ENCODE results near the gene KDM2A.

KDM2A gene

DNA sequence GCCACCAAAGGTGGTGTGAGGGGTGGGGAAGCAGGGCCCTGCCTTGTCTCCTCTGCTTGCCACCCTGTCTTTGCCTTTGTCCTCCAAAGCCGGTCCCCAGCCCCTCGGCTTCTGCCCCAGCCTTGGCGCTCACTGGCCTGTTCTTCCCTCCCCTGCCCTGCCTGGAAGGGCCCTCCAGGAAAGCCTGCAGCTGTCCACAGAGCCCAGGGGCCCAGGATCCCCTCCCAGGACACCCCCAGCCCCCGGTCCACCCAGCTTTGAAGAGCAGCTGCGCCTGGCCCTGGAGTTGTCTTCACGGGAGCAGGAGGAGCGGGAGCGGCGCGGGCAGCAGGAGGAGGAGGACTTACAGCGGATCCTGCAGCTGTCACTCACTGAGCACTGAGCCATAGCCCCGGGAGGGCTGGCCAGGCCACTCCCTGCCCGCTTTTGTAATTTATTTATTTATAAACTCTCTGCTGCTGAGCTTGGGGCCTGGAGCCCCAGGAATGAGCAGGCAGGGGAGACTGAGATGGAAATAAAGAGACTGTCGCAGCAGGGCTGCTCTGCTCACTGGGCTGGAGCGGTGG lies 183.0 kb downstream of the KDM2A start (continued):
- TF ChIP-seq, protein P1, sequence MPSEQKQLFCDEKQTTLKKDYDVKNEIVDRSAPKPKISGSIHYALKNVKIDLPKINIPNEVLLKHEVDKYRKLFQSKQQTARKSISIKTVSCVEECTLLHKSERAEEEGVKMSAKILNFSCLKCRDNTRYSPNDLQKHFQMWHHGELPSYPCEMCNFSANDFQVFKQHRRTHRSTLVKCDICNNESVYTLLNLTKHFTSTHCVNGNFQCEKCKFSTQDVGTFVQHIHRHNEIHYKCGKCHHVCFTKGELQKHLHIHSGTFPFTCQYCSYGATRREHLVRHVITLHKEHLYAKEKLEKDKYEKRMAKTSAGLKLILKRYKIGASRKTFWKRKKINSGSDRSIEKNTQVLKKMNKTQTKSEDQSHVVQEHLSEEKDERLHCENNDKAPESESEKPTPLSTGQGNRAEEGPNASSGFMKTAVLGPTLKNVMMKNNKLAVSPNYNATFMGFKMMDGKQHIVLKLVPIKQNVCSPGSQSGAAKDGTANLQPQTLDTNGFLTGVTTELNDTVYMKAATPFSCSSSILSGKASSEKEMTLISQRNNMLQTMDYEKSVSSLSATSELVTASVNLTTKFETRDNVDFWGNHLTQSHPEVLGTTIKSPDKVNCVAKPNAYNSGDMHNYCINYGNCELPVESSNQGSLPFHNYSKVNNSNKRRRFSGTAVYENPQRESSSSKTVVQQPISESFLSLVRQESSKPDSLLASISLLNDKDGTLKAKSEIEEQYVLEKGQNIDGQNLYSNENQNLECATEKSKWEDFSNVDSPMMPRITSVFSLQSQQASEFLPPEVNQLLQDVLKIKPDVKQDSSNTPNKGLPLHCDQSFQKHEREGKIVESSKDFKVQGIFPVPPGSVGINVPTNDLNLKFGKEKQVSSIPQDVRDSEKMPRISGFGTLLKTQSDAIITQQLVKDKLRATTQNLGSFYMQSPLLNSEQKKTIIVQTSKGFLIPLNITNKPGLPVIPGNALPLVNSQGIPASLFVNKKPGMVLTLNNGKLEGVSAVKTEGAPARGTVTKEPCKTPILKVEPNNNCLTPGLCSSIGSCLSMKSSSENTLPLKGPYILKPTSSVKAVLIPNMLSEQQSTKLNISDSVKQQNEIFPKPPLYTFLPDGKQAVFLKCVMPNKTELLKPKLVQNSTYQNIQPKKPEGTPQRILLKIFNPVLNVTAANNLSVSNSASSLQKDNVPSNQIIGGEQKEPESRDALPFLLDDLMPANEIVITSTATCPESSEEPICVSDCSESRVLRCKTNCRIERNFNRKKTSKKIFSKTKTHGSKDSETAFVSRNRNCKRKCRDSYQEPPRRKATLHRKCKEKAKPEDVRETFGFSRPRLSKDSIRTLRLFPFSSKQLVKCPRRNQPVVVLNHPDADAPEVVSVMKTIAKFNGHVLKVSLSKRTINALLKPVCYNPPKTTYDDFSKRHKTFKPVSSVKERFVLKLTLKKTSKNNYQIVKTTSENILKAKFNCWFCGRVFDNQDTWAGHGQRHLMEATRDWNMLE (tag by site-specific recombination; conservative IDR thresholded peaks at IDR 0.05; ENCODE audit: low read depth) = no peak
- TF ChIP-seq, protein P2, sequence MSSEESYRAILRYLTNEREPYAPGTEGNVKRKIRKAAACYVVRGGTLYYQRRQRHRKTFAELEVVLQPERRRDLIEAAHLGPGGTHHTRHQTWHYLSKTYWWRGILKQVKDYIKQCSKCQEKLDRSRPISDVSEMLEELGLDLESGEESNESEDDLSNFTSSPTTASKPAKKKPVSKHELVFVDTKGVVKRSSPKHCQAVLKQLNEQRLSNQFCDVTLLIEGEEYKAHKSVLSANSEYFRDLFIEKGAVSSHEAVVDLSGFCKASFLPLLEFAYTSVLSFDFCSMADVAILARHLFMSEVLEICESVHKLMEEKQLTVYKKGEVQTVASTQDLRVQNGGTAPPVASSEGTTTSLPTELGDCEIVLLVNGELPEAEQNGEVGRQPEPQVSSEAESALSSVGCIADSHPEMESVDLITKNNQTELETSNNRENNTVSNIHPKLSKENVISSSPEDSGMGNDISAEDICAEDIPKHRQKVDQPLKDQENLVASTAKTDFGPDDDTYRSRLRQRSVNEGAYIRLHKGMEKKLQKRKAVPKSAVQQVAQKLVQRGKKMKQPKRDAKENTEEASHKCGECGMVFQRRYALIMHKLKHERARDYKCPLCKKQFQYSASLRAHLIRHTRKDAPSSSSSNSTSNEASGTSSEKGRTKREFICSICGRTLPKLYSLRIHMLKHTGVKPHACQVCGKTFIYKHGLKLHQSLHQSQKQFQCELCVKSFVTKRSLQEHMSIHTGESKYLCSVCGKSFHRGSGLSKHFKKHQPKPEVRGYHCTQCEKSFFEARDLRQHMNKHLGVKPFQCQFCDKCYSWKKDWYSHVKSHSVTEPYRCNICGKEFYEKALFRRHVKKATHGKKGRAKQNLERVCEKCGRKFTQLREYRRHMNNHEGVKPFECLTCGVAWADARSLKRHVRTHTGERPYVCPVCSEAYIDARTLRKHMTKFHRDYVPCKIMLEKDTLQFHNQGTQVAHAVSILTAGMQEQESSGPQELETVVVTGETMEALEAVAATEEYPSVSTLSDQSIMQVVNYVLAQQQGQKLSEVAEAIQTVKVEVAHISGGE (tag by site-specific recombination; conservative IDR thresholded peaks at IDR 0.05; ENCODE audit: low read depth) = no peak
- no peak for TF ChIP-seq ZNF596 (tag by site-specific recombination; IDR thresholded peaks at IDR 0.05)

DNA sequence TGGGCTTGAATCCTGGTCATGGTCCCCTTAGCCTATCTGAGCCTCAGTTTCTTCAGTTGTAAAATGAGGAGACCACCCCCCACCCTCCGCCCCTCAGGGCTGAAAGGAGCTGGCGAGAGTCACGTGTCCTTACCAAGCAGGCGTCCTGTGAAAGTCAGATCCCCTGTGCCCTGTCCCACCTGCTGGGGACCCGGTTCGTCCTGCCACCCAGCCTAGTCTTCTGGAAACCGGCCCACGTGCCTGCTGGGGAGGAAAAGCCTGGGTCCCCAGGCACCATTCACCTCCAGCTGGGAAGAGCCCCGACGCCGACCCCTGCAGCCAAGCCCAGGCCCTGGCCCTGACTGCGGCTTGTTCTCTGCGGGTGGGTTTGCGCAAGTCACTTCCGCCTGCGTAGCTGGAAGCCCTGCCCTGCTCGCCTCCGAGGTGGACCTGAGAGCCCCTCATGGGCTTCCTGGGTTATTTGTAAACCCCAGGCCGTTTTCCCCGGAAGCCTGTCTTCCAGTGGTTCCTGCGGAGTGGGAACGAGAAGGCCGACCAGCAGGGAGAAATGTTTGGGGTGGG lies 183.6 kb downstream of the KDM2A start:
- ChIA-PET CTCF (interaction anchor here (0.6 to 3.4 kb wide), 5 partner anchors 8 to 293 kb away, joined by 3 to 17 read pairs (median 4); no protein-coding TSS in a partner anchor), POLR2A (interaction anchor here (0.8 to 3.5 kb wide), 6 partner anchors 9 to 63 kb away, joined by 3 to 32 read pairs (median 5); partner anchors contain the start of gene ANKRD13D)
- H3K4me3 ChIP-seq (ENCODE audit: low read depth, low read length) = peak overlapping the region; percentile 66
- TF ChIP-seq ZNF274 (IDR thresholded peaks at IDR 0.05; ENCODE audit: low read length) (no peak), ZNF274 (tag by site-specific recombination; IDR thresholded peaks at IDR 0.05; ENCODE audit: borderline replicate concordance) (no peak), GLIS2 (tag by site-specific recombination; IDR thresholded peaks at IDR 0.05) (peak; percentile 76), GLIS1 (tag by site-specific recombination; IDR thresholded peaks at IDR 0.05) (peak; percentile 42; the same call in 1 of the 2 replicates), ZNF341 (tag by site-specific recombination; IDR thresholded peaks at IDR 0.05; ENCODE audit: low read depth) (0 out of 2 replicates have a peak, but pooled peaks have one; percentile 15), ZIC2 (tag by site-specific recombination; IDR thresholded peaks at IDR 0.05) (peak; percentile 95), ZBTB20 (tag by site-specific recombination; IDR thresholded peaks at IDR 0.05) (0 out of 2 replicates have a peak, but pooled peaks have one; percentile 9), GLI2 (tag by site-specific recombination; IDR thresholded peaks at IDR 0.05; ENCODE audit: borderline replicate concordance, low read depth) (no peak)
- TF ChIP-seq, protein P3, sequence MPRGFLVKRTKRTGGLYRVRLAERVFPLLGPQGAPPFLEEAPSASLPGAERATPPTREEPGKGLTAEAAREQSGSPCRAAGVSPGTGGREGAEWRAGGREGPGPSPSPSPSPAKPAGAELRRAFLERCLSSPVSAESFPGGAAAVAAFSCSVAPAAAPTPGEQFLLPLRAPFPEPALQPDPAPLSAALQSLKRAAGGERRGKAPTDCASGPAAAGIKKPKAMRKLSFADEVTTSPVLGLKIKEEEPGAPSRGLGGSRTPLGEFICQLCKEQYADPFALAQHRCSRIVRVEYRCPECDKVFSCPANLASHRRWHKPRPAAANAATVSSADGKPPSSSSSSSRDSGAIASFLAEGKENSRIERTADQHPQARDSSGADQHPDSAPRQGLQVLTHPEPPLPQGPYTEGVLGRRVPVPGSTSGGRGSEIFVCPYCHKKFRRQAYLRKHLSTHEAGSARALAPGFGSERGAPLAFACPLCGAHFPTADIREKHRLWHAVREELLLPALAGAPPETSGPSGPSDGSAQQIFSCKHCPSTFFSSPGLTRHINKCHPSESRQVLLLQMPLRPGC (tag by site-specific recombination; IDR thresholded peaks at IDR 0.05) = no peak
- no peaks in the 10 kb centered on the region for H3K4me1 ChIP-seq (ENCODE audit: control insufficient read depth, insufficient read depth, low read length)
- H3K27ac ChIP-seq (ENCODE audit: extremely low read depth, low read depth, low read length) = peak overlapping the region; percentile 79; the same call in 1 of the 2 replicates
- no peaks in the 10 kb centered on the region for H3K9me3 ChIP-seq (ENCODE audit: control insufficient read depth, insufficient read depth, low read depth, low read length)
- H3K36me3 ChIP-seq (ENCODE audit: control insufficient read depth in 2 of 2, insufficient read depth in 1 of 2, low read length in 2 of 2) = peaks cover 0 to 52% of the 10 kb centered on the region in 2 experiments; a peak in 2 of 3 replicates
